ENCODE results near the gene ATE1. TPM values are rescaled to one million over a fixed set of nuclear protein-coding genes. Genes with fewer than 3 reads are reported as not detected.

Gene ATE1
- total and polyA plus RNA-seq, 8 donors, result 4.9 to 47.4 (median 9.1) TPM

- Histone ChIP-seq H3K4me1 (no peaks in the 10 kb centered on the region), H3K27ac (no peak overlapping the region), H3K9me3 (no peaks in the 10 kb centered on the region), H3K4me3 (no peak overlapping the region), H3K27me3 (no peaks in the 10 kb centered on the region), H3K36me3 (peaks cover 30 to 98% (median 96%) of the 10 kb centered on the region in 4 donors)
- intact Hi-C loops (cut with DNase I; ENCODE audit: low total_unique reads), result no loop called here
- 70 to 90% (median 86%) methylated on average over 2 of the region's 2 CpGs for WGBS, 5 donors
- DNase-seq, result no peak
- TF ChIP-seq POLR2AphosphoS5 (IDR thresholded peaks at IDR 0.05), result no peak
- no peak for TF ChIP-seq EP300 (IDR thresholded peaks at IDR 0.05)
- no peak for TF ChIP-seq POLR2A (IDR thresholded peaks at IDR 0.05)
- TF ChIP-seq CTCF (IDR thresholded peaks at IDR 0.05), result no peak
These were observed 33.6 kb upstream of the ATE1 start for GRCh38 chr10:121961456-121961855.

DNA sequence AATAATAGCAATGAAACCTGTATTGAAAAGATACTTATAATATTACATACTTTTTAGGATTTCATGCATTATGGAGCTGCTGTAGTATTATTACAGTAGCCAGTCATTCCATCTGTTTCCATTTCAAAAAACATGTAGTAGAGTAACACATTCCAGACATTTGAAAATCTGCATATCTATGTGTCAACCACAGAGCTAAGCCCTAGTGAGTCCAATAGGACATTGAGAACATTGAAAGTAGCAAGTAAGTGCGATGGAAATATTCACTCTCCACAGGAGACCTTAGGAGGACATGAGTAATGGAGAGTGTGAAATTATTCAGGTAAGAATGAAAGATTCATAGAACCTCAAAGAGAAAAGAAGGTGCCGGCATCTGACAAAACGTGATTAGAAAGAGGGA, 31.8 kb upstream of the ATE1 start:
- WGBS, 5 donors, result 88 to 92% (median 90%) methylated on average over 3 of the region's 3 CpGs
- no peak overlapping the region for H3K4me3 ChIP-seq
- H3K27me3 ChIP-seq, result no peaks in the 10 kb centered on the region
- H3K36me3 ChIP-seq, result peaks cover 25 to 97% (median 93%) of the 10 kb centered on the region in 4 donors
- no peak for DNase-seq
- no peak for TF ChIP-seq POLR2AphosphoS5 (IDR thresholded peaks at IDR 0.05)
- no peak for TF ChIP-seq POLR2A (IDR thresholded peaks at IDR 0.05)
- intact Hi-C loops (cut with DNase I; ENCODE audit: low total_unique reads), result no loop called here
- no peak overlapping the region for H3K27ac ChIP-seq
- no peaks in the 10 kb centered on the region for H3K4me1 ChIP-seq
- H3K9me3 ChIP-seq, result no peaks in the 10 kb centered on the region

GRCh38 chr10:121956111-121957061, 28.6 kb upstream of the ATE1 start:
- 80 to 91% (median 86%) methylated on average over 7 of the region's 7 CpGs for WGBS, 5 donors
- no peak for TF ChIP-seq POLR2AphosphoS5 (IDR thresholded peaks at IDR 0.05)
- no peak for TF ChIP-seq CTCF (IDR thresholded peaks at IDR 0.05)
- no peak for TF ChIP-seq POLR2A (IDR thresholded peaks at IDR 0.05)
- no peak for TF ChIP-seq EP300 (IDR thresholded peaks at IDR 0.05)
- H3K4me3 ChIP-seq, result no peak overlapping the region
- H3K36me3 ChIP-seq, result peaks cover 25 to 73% (median 65%) of the 10 kb centered on the region in 4 donors
- intact Hi-C loops (cut with DNase I; ENCODE audit: low total_unique reads), result no loop called here
- H3K9me3 ChIP-seq, result no peaks in the 10 kb centered on the region
- DNase-seq, result no peak
- H3K27ac ChIP-seq, result no peak overlapping the region
- H3K4me1 ChIP-seq, result no peaks in the 10 kb centered on the region
- no peaks in the 10 kb centered on the region for H3K27me3 ChIP-seq

DNA sequence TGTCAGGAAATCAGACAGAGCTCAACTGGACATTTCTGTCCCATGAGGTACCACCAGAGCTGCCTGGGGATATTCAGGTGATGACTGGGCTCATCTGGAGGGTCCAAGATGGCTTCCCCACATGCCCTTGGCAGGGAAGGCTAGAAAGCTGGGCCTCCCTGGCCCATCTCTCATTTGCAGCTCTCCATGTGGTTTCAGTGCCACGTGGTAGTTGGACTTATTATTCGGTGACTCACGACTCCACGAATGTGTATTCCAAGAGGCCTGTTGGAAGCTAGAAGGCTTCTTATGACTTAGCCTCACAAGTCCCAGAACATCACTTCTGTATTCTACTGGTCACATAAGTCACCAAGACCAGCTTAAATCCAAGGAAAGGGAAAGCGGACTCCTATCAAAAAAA, 24.4 kb upstream of the ATE1 start:
- Histone ChIP-seq H3K36me3 (peaks cover 14 to 32% (median 23%) of the 10 kb centered on the region in 4 donors), H3K27ac (no peak overlapping the region), H3K4me1 (peaks cover 0 to 15% (median 5%) of the 10 kb centered on the region in 4 donors), H3K4me3 (no peak overlapping the region), H3K9me3 (no peaks in the 10 kb centered on the region), H3K27me3 (no peaks in the 10 kb centered on the region)
- intact Hi-C loops (cut with DNase I; ENCODE audit: low total_unique reads), result no loop called here
- no peak for DNase-seq
- TF ChIP-seq POLR2AphosphoS5 (IDR thresholded peaks at IDR 0.05), result no peak
- no peak for TF ChIP-seq CTCF (IDR thresholded peaks at IDR 0.05)
- TF ChIP-seq POLR2A (IDR thresholded peaks at IDR 0.05), result no peak
- no peak for TF ChIP-seq EP300 (IDR thresholded peaks at IDR 0.05)
- WGBS, 5 donors, result 86 to 97% (median 93%) methylated on average over 5 of the region's 5 CpGs

DNA sequence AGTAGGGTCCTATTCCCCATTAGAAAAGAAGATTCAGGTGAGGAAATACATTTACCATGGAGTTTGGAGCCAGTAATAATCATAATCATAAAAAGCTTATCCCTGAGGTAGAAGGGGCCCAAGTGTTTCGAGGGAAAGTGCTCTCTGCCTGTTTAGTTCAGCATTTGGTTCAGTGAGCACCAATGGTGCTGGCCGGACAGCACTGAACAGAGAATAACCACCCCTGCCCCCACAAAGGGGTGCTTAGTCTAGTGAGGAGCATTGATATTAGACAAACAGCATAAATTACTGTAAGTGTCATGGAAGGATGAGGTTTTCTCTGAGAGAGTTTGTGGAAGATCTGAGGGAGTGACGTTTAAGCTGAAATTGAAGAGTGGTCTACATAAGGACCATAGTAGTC, 21.6 kb upstream of the ATE1 start:
- no peak for DNase-seq
- H3K9me3 ChIP-seq, result no peaks in the 10 kb centered on the region
- intact Hi-C loops (cut with DNase I; ENCODE audit: low total_unique reads), result no loop called here
- no peak overlapping the region for H3K27ac ChIP-seq
- no peaks in the 10 kb centered on the region for H3K27me3 ChIP-seq
- WGBS, 5 donors, result 67 to 84% (median 75%) methylated on average over 3 of the region's 3 CpGs
- no peak overlapping the region for H3K4me3 ChIP-seq
- H3K4me1 ChIP-seq, result peaks cover 0 to 15% (median 5%) of the 10 kb centered on the region in 4 donors
- TF ChIP-seq EP300 (IDR thresholded peaks at IDR 0.05) (no peak), POLR2AphosphoS5 (IDR thresholded peaks at IDR 0.05) (no peak), POLR2A (IDR thresholded peaks at IDR 0.05) (no peak), CTCF (IDR thresholded peaks at IDR 0.05) (no peak)
- H3K36me3 ChIP-seq, result peaks cover 0 to 7% (median under 1%) of the 10 kb centered on the region in 4 donors

All from stomach (tissue), 9 donors.